Cardiac fibroblast (primary cell): ENCODE data around the gene ZBTB20.

ENCODE experiments used
- DNase-seq, 2 donors: peaks; one replicate each; pipeline versions ENCODE4 v3.0.0 to v3.0.0-alpha.2; 2010; ENCODE audit warnings: low read depth in 2 of 2
- H3K4me3 ChIP-seq, 2 donors: replicated peaks in 1 of 2; 1 replicate in 1 of 2; 2 replicates in 1 of 2; pipeline ENCODE4 v1.5.1; 2011; ENCODE audit warnings: low read depth in 2 of 2, low read length in 2 of 2, mild to moderate bottlenecking in 2 of 2, moderate library complexity in 1 of 2
- CTCF ChIP-seq: IDR thresholded peaks from one replicate; pipeline ENCODE4 v1.5.1; 2011; ENCODE audit warnings: low read depth, mild to moderate bottlenecking, low read length, inconsistent platforms

Gene ZBTB20

GRCh38 chr3:114455432-114455831 is 691.7 kb downstream of the ZBTB20 start:
- no peak for DNase-seq
- H3K4me3 ChIP-seq = no peak overlapping the region
- TF ChIP-seq CTCF = no peak

GRCh38 chr3:114454551-114455251 is 692.4 kb downstream of the ZBTB20 start:
- H3K4me3 ChIP-seq = peak overlapping the region; percentile 25 to 44
- DNase-seq = peak; percentile 28 to 55
- TF ChIP-seq CTCF = no peak

- no peak for DNase-seq
- no peak for TF ChIP-seq CTCF
- no peak overlapping the region for H3K4me3 ChIP-seq
These were observed 693.7 kb downstream of the ZBTB20 start for GRCh38 chr3:114453361-114453780.

- DNase-seq = no peak
- no peak for TF ChIP-seq CTCF
- no peak overlapping the region for H3K4me3 ChIP-seq
These were observed 694.2 kb downstream of the ZBTB20 start for GRCh38 chr3:114452937-114453336.

- no peak for TF ChIP-seq CTCF
- H3K4me3 ChIP-seq = no peak overlapping the region
- no peak for DNase-seq
These were observed 694.8 kb downstream of the ZBTB20 start for GRCh38 chr3:114452256-114452655.

- DNase-seq = peak; percentile 30 to 42
- peak overlapping the region in 1 of 2 donors; percentile 24 for H3K4me3 ChIP-seq
- no peak for TF ChIP-seq CTCF
These were observed 695.5 kb downstream of the ZBTB20 start for GRCh38 chr3:114451561-114452018.

GRCh38 chr3:114451051-114451451 is 696.0 kb downstream of the ZBTB20 start:
- no peak overlapping the region for H3K4me3 ChIP-seq

More at GRCh38 chr3:114451051-114451451, 696.0 kb downstream of the ZBTB20 start:
- TF ChIP-seq CTCF = no peak
- DNase-seq = peak in 1 of 2 donors; percentile 28
